GM12878 (cell line): ENCODE data around the gene IPPK. TPM values are rescaled to one million over a fixed set of nuclear protein-coding genes. Genes with fewer than 3 reads are reported as not detected.

Experiments
- ATAC-seq: fragments of 200-7000 bp; cut with Tn5 transposase; 3 replicates; pipeline ENCODE4 v1.9.1; 2020; ENCODE audit warnings: mild to moderate bottlenecking, moderate library complexity
- BruUV-seq: library from RNA; stranded (reverse); fragments of 400-500 nt; replicated peaks from 2 replicates; lab custom pipeline; 2021; lab: Mats Ljungman, UMichigan
- CTCF ChIA-PET: fragments of 300-600 bp; sonication (Branson Sonifier 250); formaldehyde crosslinking; extraction: SDS; loops from one replicate; lab custom pipeline; 2021; ENCODE audit warnings: inconsistent platforms; lab: Yijun Ruan, JAX
- POLR2A ChIA-PET: fragments of 350-600 bp; formaldehyde crosslinking; extraction: SDS; loops from one replicate; lab custom pipeline; 2021; ENCODE audit warnings: inconsistent platforms; lab: Charles Lee
- RAD21 ChIA-PET: fragments of 300-600 bp; sonication (Branson Sonifier 250); formaldehyde crosslinking; loops from one replicate; lab custom pipeline; 2023; ENCODE audit warnings: antibody characterized with exemption; ENCODE audit not compliant: unreplicated experiment; lab: Charles Lee
- SMC1A ChIA-PET: fragments of 300-600 bp; sonication (Branson Sonifier 250); formaldehyde crosslinking; loops from one replicate; lab custom pipeline; 2023; ENCODE audit not compliant: unreplicated experiment, uncharacterized antibody; lab: Charles Lee
- DNase-seq: peaks from one replicate; pipeline ENCODE4 v3.0.0-alpha.2; 2011; ENCODE audit warnings: low read depth, low spot score
- FAIRE-seq: peaks from 3 replicates; lab custom pipeline; 2011; peaks lifted over from hg19 to GRCh38; lab: Jason Lieb, UNC
- H2AFZ ChIP-seq: 2 replicates; pipeline ENCODE4 v1.6.0; 2011; ENCODE audit warnings: low read depth, low read length, control low read depth; ENCODE audit not compliant: control insufficient read depth
- H3K27ac ChIP-seq: 2 replicates; pipeline ENCODE4 v1.5.1; 2011; ENCODE audit warnings: control low read depth; ENCODE audit not compliant: control insufficient read depth, insufficient read depth
- H3K27me3 ChIP-seq, 2 experiments: replicated peaks in 1 of 2; 2 replicates each; pipeline versions ENCODE4 v1.6.0 to v1.6.1; 2011; ENCODE audit warnings: low read length in 1 of 2; ENCODE audit not compliant: control insufficient read depth in 2 of 2, insufficient read depth in 2 of 2
- H3K36me3 ChIP-seq, 2 experiments: 2 replicates each; pipeline ENCODE4 v1.5.1; 2011; ENCODE audit warnings: low read length in 1 of 2; ENCODE audit not compliant: control insufficient read depth in 2 of 2, insufficient read depth in 2 of 2
- H3K4me1 ChIP-seq: 2 replicates; pipeline ENCODE4 v1.6.1; 2011; ENCODE audit warnings: mild to moderate bottlenecking, low read length, moderate library complexity, mixed read lengths; ENCODE audit not compliant: control insufficient read depth, insufficient read depth
- H3K4me2 ChIP-seq: 2 replicates; pipeline ENCODE4 v1.6.0; 2011; ENCODE audit warnings: control low read depth; ENCODE audit not compliant: control insufficient read depth, insufficient read depth
- H3K4me3 ChIP-seq: fragments of 200-600 bp; sonication (generic); 2 replicates; pipeline ENCODE4 v1.5.1; 2016
- H3K79me2 ChIP-seq: 2 replicates; pipeline ENCODE4 v1.6.0; 2011; ENCODE audit warnings: low read length; ENCODE audit not compliant: control insufficient read depth, insufficient read depth
- H3K9ac ChIP-seq: 2 replicates; pipeline ENCODE4 v1.8.0; 2011; ENCODE audit warnings: low read length, control low read depth, mixed read lengths; ENCODE audit not compliant: control insufficient read depth, insufficient read depth
- H3K9me3 ChIP-seq: replicated peaks from 3 replicates; pipeline ENCODE4 v1.5.1; 2011; ENCODE audit warnings: mild to moderate bottlenecking, low read length; ENCODE audit not compliant: control insufficient read depth, insufficient read depth
- H4K20me1 ChIP-seq: 2 replicates; pipeline ENCODE4 v1.6.0; 2011; ENCODE audit not compliant: control insufficient read depth, insufficient read depth
- CREM ChIP-seq: IDR thresholded peaks from 2 replicates; pipeline ENCODE4 v1.6.1; 2014; ENCODE audit warnings: antibody characterized with exemption, low read depth
- E4F1 ChIP-seq: fragments of 450-650 bp; IDR thresholded peaks from 2 replicates; pipeline ENCODE4 v1.6.1; 2018; ENCODE audit warnings: borderline replicate concordance, mild to moderate bottlenecking; ENCODE audit not compliant: partially characterized antibody
- IRF5 ChIP-seq: fragments of 450-650 bp; IDR thresholded peaks from 2 replicates; pipeline ENCODE4 v1.6.1; 2017; ENCODE audit warnings: borderline replicate concordance
- KDM1A ChIP-seq: fragments of 200-600 bp; sonication (generic); IDR thresholded peaks from 2 replicates; pipeline ENCODE4 v1.6.1; 2016; ENCODE audit warnings: borderline replicate concordance
- RAD51 ChIP-seq: fragments of 450-650 bp; IDR thresholded peaks from 2 replicates; pipeline ENCODE4 v1.6.1; 2016; ENCODE audit warnings: moderate library complexity, mild to moderate bottlenecking, inconsistent platforms
- RBBP5 ChIP-seq: fragments of 200-600 bp; sonication (generic); conservative IDR thresholded peaks from 2 replicates; pipeline ENCODE4 v1.6.1; 2016
- REST ChIP-seq: IDR thresholded peaks from 2 replicates; pipeline ENCODE4 v1.6.1; 2012; ENCODE audit warnings: mild to moderate bottlenecking, low read depth, low read length
- RFX5 ChIP-seq: IDR thresholded peaks from 2 replicates; pipeline ENCODE4 v1.6.1; 2011; ENCODE audit warnings: low read depth, low read length, improper control_type of control experiment
- SMC3 ChIP-seq: IDR thresholded peaks from 2 replicates; pipeline ENCODE4 v1.6.1; 2011; ENCODE audit warnings: low read length, improper control_type of control experiment, borderline replicate concordance
- TCF7 ChIP-seq: IDR thresholded peaks from 2 replicates; pipeline ENCODE4 v1.6.1; 2014; ENCODE audit warnings: antibody characterized with exemption, borderline replicate concordance
- WRNIP1 ChIP-seq: IDR thresholded peaks from 2 replicates; pipeline ENCODE4 v1.6.1; 2011; ENCODE audit warnings: low read depth, low read length, improper control_type of control experiment, borderline replicate concordance
- YY1 ChIP-seq: IDR thresholded peaks from 2 replicates; pipeline ENCODE4 v1.6.1; 2011; ENCODE audit warnings: low read depth, mild to moderate bottlenecking, low read length
- ZNF592 ChIP-seq: fragments of 450-650 bp; IDR thresholded peaks from 2 replicates; pipeline ENCODE4 v1.6.1; 2017; ENCODE audit warnings: mild to moderate bottlenecking, moderate library complexity
- WGBS: methylation state at CpG from one replicate; pipeline ENCODE4 v1.1.6; 2016; ENCODE audit warnings: low lambda C conversion rate; ENCODE audit not compliant: insufficient replicate concordance, insufficient coverage; ENCODE audit errors: missing lambda C conversion rate; 5-methylcytosine and 5-hydroxymethylcytosine counted together
- in situ Hi-C: fragments of 300-500 bp; cut with MboI; formaldehyde crosslinking; loops from 9 replicates; pipeline ENCODE4 v1.14.3; 2018; ENCODE audit warnings: mixed read lengths
- intact Hi-C: fragments of 100-400 bp; cut with micrococcal nuclease; formaldehyde crosslinking; loops from one replicate; pipeline ENCODE4 v1.14.2; 2022; ENCODE audit not compliant: unreplicated experiment
- polyA plus RNA-seq, 11 experiments: library from polyadenylated mRNA; depleted of rRNA in 4 of 11; unstranded in 6 of 11; stranded (reverse) in 5 of 11; fragments of >200 nt; fragmentation: Nextera tagmentation in 4 of 11; fragmentation: Illumina TruSeq in 1 of 11; extraction: Ambion mirVana in 4 of 11; extraction: Trizol in 1 of 11; gene quantifications; 1 replicate in 1 of 11; 2 replicates in 10 of 11; pipeline versions ENCODE4 v1.2.1 to v1.2.3, GENCODE V29; 2011 to 2016; ENCODE audit warnings: inconsistent platforms in 2 of 11, missing spikeins in 2 of 11, low read depth in 1 of 11
- total RNA-seq, 4 experiments: library from RNA; depleted of rRNA in 3 of 4; stranded (reverse); fragments of >200 nt in 3 of 4; fragmentation: Illumina TruSeq in 1 of 4; extraction: Trizol in 1 of 4; gene quantifications; 2 replicates each; pipeline versions ENCODE4 v1.2.1 to v1.2.3, GENCODE V29; 2013 to 2021

Gene IPPK
- total and polyA plus RNA-seq, 10 of the 15 experiments (the other 5 are each of a cell fraction or from before 2014, with no cell fraction given), result 2.1 to 22.1 (median 11.4) TPM

- Histone ChIP-seq H3K79me2 (no peaks in the 10 kb centered on the region), H3K27me3 (no peaks in the 10 kb centered on the region), H3K4me1 (no peaks in the 10 kb centered on the region; the same call in 1 of the 2 replicates), H3K27ac (no peak overlapping the region), H3K9ac (no peak overlapping the region), H3K4me3 (no peak overlapping the region), H3K9me3 (peaks cover 2% of the 10 kb centered on the region), H2AFZ (no peak overlapping the region), H3K36me3 (no peaks in the 10 kb centered on the region), H3K4me2 (no peak overlapping the region), H4K20me1 (no peaks in the 10 kb centered on the region)
- FAIRE-seq, result no peak
- RAD21 ChIA-PET, result no interaction called here
- ATAC-seq, result no peak
- WGBS, result 97% methylated on average over 5 of the region's 5 CpGs
- no TSS peak for BruUV-seq
- POLR2A ChIA-PET, result no interaction called here
- in situ Hi-C loops, result no loop called here
- intact Hi-C loops, result no loop called here
- CTCF ChIA-PET, result no interaction called here
- SMC1A ChIA-PET, result interaction anchor here (0.7 kb wide), 1 partner anchor 243 kb away, joined by 3 read pairs; no protein-coding TSS in a partner anchor
- no peak for DNase-seq
- TF ChIP-seq ZNF592 (no peak), E4F1 (no peak), RBBP5 (no peak), TCF7 (no peak), SMC3 (no peak), KDM1A (no peak), IRF5 (no peak), RAD51 (no peak), REST (no peak), CREM (no peak), RFX5 (no peak), WRNIP1 (no peak), YY1 (no peak)
Observed at GRCh38 chr9:92605224-92605623, 64.7 kb downstream of the IPPK start.
